Esophagus squamous epithelium (tissue), 4 donors: Measurements from ENCODE around the gene MYL9.

Experiments used
- CTCF ChIP-seq, 6 experiments: fragments of 450-650 bp in 4 of 6; fragments of 200-600 bp in 2 of 6; sonication (generic) in 2 of 6; IDR thresholded peaks; one replicate each; pipeline ENCODE4 v1.5.1; 2016 to 2019; ENCODE audit warnings: antibody characterized with exemption in 6 of 6, mild to moderate bottlenecking in 4 of 6, moderate library complexity in 4 of 6
- POLR2A ChIP-seq, 4 donors: fragments of 450-650 bp; IDR thresholded peaks; one replicate each; pipeline ENCODE4 v1.6.1; 2017; ENCODE audit warnings: antibody characterized with exemption in 4 of 4, mild to moderate bottlenecking in 4 of 4, moderate library complexity in 3 of 4

DNA sequence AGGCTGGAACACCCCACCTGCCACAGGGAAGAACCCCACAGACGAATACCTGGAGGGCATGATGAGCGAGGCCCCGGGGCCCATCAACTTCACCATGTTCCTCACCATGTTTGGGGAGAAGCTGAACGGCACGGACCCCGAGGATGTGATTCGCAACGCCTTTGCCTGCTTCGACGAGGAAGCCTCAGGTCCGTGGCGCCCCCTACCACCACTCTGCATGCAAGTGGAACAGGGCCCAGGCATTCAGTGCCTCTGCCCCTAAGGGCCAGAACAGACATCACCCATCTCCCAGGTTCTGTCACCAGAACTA lies 6.6 kb downstream of the MYL9 start:
- TF ChIP-seq CTCF (IDR thresholded peaks at IDR 0.05) (no peak), POLR2A (IDR thresholded peaks at IDR 0.05) (no peak)
